NCI-H2196 (cell line): ENCODE results near the gene RMND5B.
A peak's percentile ranks its signal among the peaks of the same experiment; 100 is the strongest.
"Not testable (repeated sequence)": the region's sequence is repeated elsewhere in the genome, so short reads cannot be mapped to it uniquely, and the experiment has no call there.

Experiments
- DNase-seq: peaks from one replicate; lab custom pipeline; 2025; ENCODE audit not compliant: unreplicated experiment; lab: John Stamatoyannopoulos, UW

Gene RMND5B

GRCh38 chr5:178130576-178131445 is at the start of gene RMND5B:
Gene RMND5B, plus strand, starts transcription at chr5:178131014. Its CDS starts 7,106 bp downstream, at chr5:178138120.
- DNase-seq = peak; percentile 92

- no peak for DNase-seq
These were observed 49.1 kb upstream of the RMND5B start for GRCh38 chr5:178081571-178082243.

GRCh38 chr5:178083922-178084321 is 46.9 kb upstream of the RMND5B start:
- DNase-seq = no peak

GRCh38 chr5:178085316-178085715 is 45.5 kb upstream of the RMND5B start:
- no peak for DNase-seq

- no peak for DNase-seq
These were observed 44.5 kb upstream of the RMND5B start for GRCh38 chr5:178086266-178086665.

- not testable (repeated sequence) for DNase-seq
These were observed 43.6 kb upstream of the RMND5B start for GRCh38 chr5:178087199-178087598.

GRCh38 chr5:178090856-178091255 is 40.0 kb upstream of the RMND5B start:
- DNase-seq = no peak

GRCh38 chr5:178093134-178093533 is 37.7 kb upstream of the RMND5B start:
- DNase-seq = no peak

- DNase-seq = no peak
These were observed 36.5 kb upstream of the RMND5B start for GRCh38 chr5:178094345-178094744.

- no peak for DNase-seq
These were observed 32.1 kb upstream of the RMND5B start for GRCh38 chr5:178098685-178099084.

- no peak for DNase-seq
These were observed 27.2 kb upstream of the RMND5B start for GRCh38 chr5:178103612-178104011.

GRCh38 chr5:178104492-178104891 is 26.3 kb upstream of the RMND5B start:
- no peak for DNase-seq

- DNase-seq = no peak
These were observed 24.7 kb upstream of the RMND5B start for GRCh38 chr5:178106086-178106485.

GRCh38 chr5:178106556-178107239 is 24.1 kb upstream of the RMND5B start:
- DNase-seq = no peak

- no peak for DNase-seq
These were observed 23.0 kb upstream of the RMND5B start for GRCh38 chr5:178107756-178108310.

GRCh38 chr5:178108446-178108845 is 22.4 kb upstream of the RMND5B start:
- DNase-seq = no peak

- no peak for DNase-seq
These were observed 21.8 kb upstream of the RMND5B start for GRCh38 chr5:178108966-178109365.

- no peak for DNase-seq
These were observed 20.3 kb upstream of the RMND5B start for GRCh38 chr5:178110511-178110910.

- no peak for DNase-seq
These were observed 18.9 kb upstream of the RMND5B start for GRCh38 chr5:178111925-178112324.

- DNase-seq = no peak
These were observed 18.3 kb upstream of the RMND5B start for GRCh38 chr5:178112545-178112944.

GRCh38 chr5:178113141-178113787 is 17.6 kb upstream of the RMND5B start, which contains the start of gene N4BP3:
Gene N4BP3, plus strand, starts transcription at chr5:178113532. Its CDS starts 6,052 bp downstream, at chr5:178119584.
- DNase-seq = peak; percentile 84
